Panc1 (cell line): ENCODE results near the gene GDPD5. TPM values are rescaled to one million over a fixed set of nuclear protein-coding genes. Genes with fewer than 3 reads are reported as not detected.
A peak's percentile ranks its signal among the peaks of the same experiment; 100 is the strongest.

Source experiments
- ATAC-seq: fragments of 200-7000 bp; cut with Tn5 transposase; 2 replicates; pipeline ENCODE4 v1.9.1; 2020; ENCODE audit warnings: mild to moderate bottlenecking, moderate library complexity
- BruUV-seq: library from RNA; stranded (reverse); fragments of 400-500 nt; replicated peaks from 2 replicates; lab custom pipeline; 2021; lab: Mats Ljungman, UMichigan
- CTCF ChIA-PET: fragments of 300-600 bp; sonication (Branson Sonifier 250); formaldehyde crosslinking; loops from one replicate; lab custom pipeline; 2022; ENCODE audit warnings: antibody characterized with exemption; lab: Charles Lee
- POLR2A ChIA-PET: fragments of 300-600 bp; sonication (Branson Sonifier 250); formaldehyde crosslinking; loops from one replicate; lab custom pipeline; 2022; ENCODE audit warnings: antibody characterized with exemption; lab: Charles Lee
- DNase-seq: peaks from one replicate; pipeline ENCODE4 v3.0.0-alpha.2; 2010; ENCODE audit warnings: low read depth, low spot score
- H3K27ac ChIP-seq: 2 replicates; pipeline ENCODE4 v1.5.1; 2011; ENCODE audit warnings: mild to moderate bottlenecking, low read length, inconsistent platforms
- H3K27me3 ChIP-seq: fragments of 200-500 bp; sonication (Bioruptor generic); 2 replicates; pipeline ENCODE4 v1.6.0; 2014; ENCODE audit warnings: low read length, inconsistent platforms; ENCODE audit not compliant: control insufficient read depth, insufficient read depth
- H3K36me3 ChIP-seq: fragments of 200-500 bp; sonication (Bioruptor generic); 2 replicates; pipeline ENCODE4 v1.5.1; 2014; ENCODE audit warnings: inconsistent platforms, mild to moderate bottlenecking, low read length, moderate library complexity; ENCODE audit not compliant: control insufficient read depth, insufficient read depth
- H3K4me1 ChIP-seq: 2 replicates; pipeline ENCODE4 v1.5.1; 2011; ENCODE audit warnings: inconsistent platforms, mild to moderate bottlenecking, low read length, moderate library complexity; ENCODE audit not compliant: control insufficient read depth, insufficient read depth
- H3K4me3 ChIP-seq, 2 experiments: 2 replicates each; pipeline ENCODE4 v1.5.1; 2011 to 2012; ENCODE audit warnings: low read depth in 2 of 2, low read length in 2 of 2, mild to moderate bottlenecking in 2 of 2, inconsistent platforms in 1 of 2, moderate library complexity in 1 of 2
- H3K9me3 ChIP-seq: fragments of 200-500 bp; sonication (Bioruptor generic); 2 replicates; pipeline ENCODE4 v1.5.1; 2014; ENCODE audit warnings: low read depth, mild to moderate bottlenecking, inconsistent platforms, low read length, moderate library complexity; ENCODE audit not compliant: control insufficient read depth, insufficient read depth
- CTCF ChIP-seq: fragments of 450-650 bp; IDR thresholded peaks from 2 replicates; pipeline ENCODE4 v1.5.1; 2017; ENCODE audit warnings: mild to moderate bottlenecking
- POLR2AphosphoS5 ChIP-seq: IDR thresholded peaks from 2 replicates; pipeline ENCODE4 v1.6.1; 2012; ENCODE audit warnings: mild to moderate bottlenecking, low read depth, low read length, moderate library complexity
- REST ChIP-seq, 2 experiments: IDR thresholded peaks; 2 replicates each; pipeline ENCODE4 v1.6.1; 2011 to 2012; ENCODE audit warnings: low read depth in 2 of 2, control low read depth in 1 of 2, low read length in 1 of 2, mild to moderate bottlenecking in 1 of 2, moderate library complexity in 1 of 2; ENCODE audit not compliant: insufficient read depth in 1 of 2
- SIN3A ChIP-seq: IDR thresholded peaks from 2 replicates; pipeline ENCODE4 v1.6.1; 2012; ENCODE audit warnings: low read depth, mild to moderate bottlenecking, low read length, moderate library complexity, borderline replicate concordance; ENCODE audit not compliant: insufficient read depth
- TCF7L2 ChIP-seq: IDR thresholded peaks from 2 replicates; pipeline ENCODE4 v1.6.1; 2011; ENCODE audit warnings: mild to moderate bottlenecking, low read depth, low read length, inconsistent platforms
- in situ Hi-C: cut with HindIII; loops from 2 replicates; pipeline ENCODE4 v1.10.0; 2016; ENCODE audit warnings: low sequenced_read_pairs, low pct_unique_long_range_greater_than_20kb
- intact Hi-C: fragments of 100-400 bp; cut with micrococcal nuclease; formaldehyde crosslinking; loops from one replicate; pipeline ENCODE4 v1.10.0; 2022; ENCODE audit not compliant: unreplicated experiment
- total RNA-seq: library from RNA; stranded (reverse); gene quantifications from one replicate; pipeline ENCODE4 v1.2.1, GENCODE V29; 2021; ENCODE audit not compliant: unreplicated experiment

The GDPD5 gene
- total RNA-seq, 1 experiment from 2014 or later, result 6.0 TPM

- POLR2A ChIA-PET, result no interaction called here
- BruUV-seq, result no TSS peak
- H3K27ac ChIP-seq, result no peak overlapping the region
- intact Hi-C loops (no loop called here), in situ Hi-C loops (no loop called here)
- TF ChIP-seq REST (IDR thresholded peaks at IDR 0.05; ENCODE audit: insufficient read depth in 1 of 2, low read depth in 2 of 2, low read length in 1 of 2), result no peak
- TF ChIP-seq TCF7L2, result no peak
- no peak for TF ChIP-seq CTCF
- TF ChIP-seq SIN3A, result no peak
- TF ChIP-seq POLR2AphosphoS5, result no peak
- H3K36me3 ChIP-seq, result no peaks in the 10 kb centered on the region
- DNase-seq, result no peak
- H3K4me1 ChIP-seq, result no peaks in the 10 kb centered on the region
- no peaks in the 10 kb centered on the region for H3K9me3 ChIP-seq
- ATAC-seq, result no peak
- no peak overlapping the region for H3K4me3 ChIP-seq
- CTCF ChIA-PET, result interaction anchor here (0.6 to 0.9 kb wide), 2 partner anchors 11 to 220 kb away, joined by 3 to 8 read pairs; no protein-coding TSS in a partner anchor
- H3K27me3 ChIP-seq, result no peaks in the 10 kb centered on the region
These were observed 23.0 kb upstream of the GDPD5 start for GRCh38 chr11:75548595-75549272.

GRCh38 chr11:75547617-75548058 lies 21.9 kb upstream of the GDPD5 start:
- in situ Hi-C loops (no loop called here), intact Hi-C loops (no loop called here)
- POLR2A ChIA-PET, result no interaction called here
- no peak overlapping the region for H3K4me3 ChIP-seq
- CTCF ChIA-PET, result no interaction called here
- no peaks in the 10 kb centered on the region for H3K27me3 ChIP-seq
- no TSS peak for BruUV-seq
- no peak for DNase-seq
- no peaks in the 10 kb centered on the region for H3K4me1 ChIP-seq
- no peaks in the 10 kb centered on the region for H3K36me3 ChIP-seq
- no peak overlapping the region for H3K27ac ChIP-seq
- H3K9me3 ChIP-seq, result no peaks in the 10 kb centered on the region
- ATAC-seq, result peak; percentile 91
- no peak for TF ChIP-seq TCF7L2
- TF ChIP-seq CTCF, result peak; percentile 97
